H9 (cell line): ENCODE measurements around the gene KLHL15. TPM values are rescaled to one million over a fixed set of nuclear protein-coding genes. Genes with fewer than 3 reads are reported as not detected.

ENCODE experiments used
- DNase-seq: peaks from one replicate; pipeline ENCODE4 v3.0.0-alpha.2; 2017
- H2AFZ ChIP-seq: one replicate; pipeline ENCODE4 v1.6.1; 2013; ENCODE audit warnings: mild to moderate bottlenecking, low read length, control low read depth, moderate library complexity
- H2AK5ac ChIP-seq: 2 replicates; pipeline ENCODE4 v1.6.1; 2013; ENCODE audit warnings: low read length, control low read depth, mixed read lengths; ENCODE audit not compliant: insufficient read length
- H2BK120ac ChIP-seq: one replicate; pipeline ENCODE4 v1.6.1; 2013; ENCODE audit warnings: low read depth, mild to moderate bottlenecking, low read length, control low read depth, inconsistent platforms; ENCODE audit not compliant: poor library complexity, severe bottlenecking
- H2BK12ac ChIP-seq: 2 replicates; pipeline ENCODE4 v1.6.1; 2013; ENCODE audit warnings: low read length, control low read depth, mixed read lengths, low read depth; ENCODE audit not compliant: insufficient read length
- H2BK15ac ChIP-seq: 2 replicates; pipeline ENCODE4 v1.6.1; 2013; ENCODE audit warnings: low read depth, low read length, control low read depth
- H2BK20ac ChIP-seq: one replicate; pipeline ENCODE4 v1.6.1; 2013; ENCODE audit warnings: low read depth, mild to moderate bottlenecking, low read length, control low read depth, inconsistent platforms; ENCODE audit not compliant: poor library complexity, severe bottlenecking
- H2BK5ac ChIP-seq: 2 replicates; pipeline ENCODE4 v1.6.1; 2013; ENCODE audit warnings: low read length, control low read depth, mixed read lengths; ENCODE audit not compliant: insufficient read length
- H3K14ac ChIP-seq: 2 replicates; pipeline ENCODE4 v1.6.1; 2013; ENCODE audit warnings: low read length, control low read depth; ENCODE audit not compliant: insufficient read depth
- H3K18ac ChIP-seq: 2 replicates; pipeline ENCODE4 v1.6.1; 2013; ENCODE audit warnings: low read depth, mild to moderate bottlenecking, mixed read lengths, low read length, control low read depth; ENCODE audit not compliant: insufficient read length
- H3K23ac ChIP-seq: 2 replicates; pipeline ENCODE4 v1.6.1; 2013; ENCODE audit warnings: low read length, control low read depth, mixed read lengths, low read depth; ENCODE audit not compliant: insufficient read length
- H3K23me2 ChIP-seq: 2 replicates; pipeline ENCODE4 v1.6.1; 2013; ENCODE audit warnings: low read depth, mild to moderate bottlenecking, mixed read lengths, low read length, control low read depth; ENCODE audit not compliant: insufficient read length, poor library complexity, severe bottlenecking
- H3K27ac ChIP-seq: 2 replicates; pipeline ENCODE4 v1.5.1; 2013; ENCODE audit warnings: low read length, control low read depth, mixed read lengths, low read depth; ENCODE audit not compliant: insufficient read length
- H3K27me3 ChIP-seq: 2 replicates; pipeline ENCODE4 v1.6.1; 2013; ENCODE audit warnings: low read length, control low read depth, inconsistent platforms; ENCODE audit not compliant: insufficient read depth
- H3K4ac ChIP-seq: 2 replicates; pipeline ENCODE4 v1.6.1; 2013; ENCODE audit warnings: low read depth, mild to moderate bottlenecking, control low read depth, inconsistent platforms, low read length, moderate library complexity
- H3K4me1 ChIP-seq: 2 replicates; pipeline ENCODE4 v1.6.1; 2013; ENCODE audit warnings: low read length, control low read depth, inconsistent platforms; ENCODE audit not compliant: insufficient read depth
- H3K4me2 ChIP-seq: 2 replicates; pipeline ENCODE4 v1.6.1; 2013; ENCODE audit warnings: low read length, control low read depth, mixed read lengths; ENCODE audit not compliant: insufficient read length, insufficient read depth
- H3K56ac ChIP-seq: 2 replicates; pipeline ENCODE4 v1.6.1; 2013; ENCODE audit warnings: low read depth, mild to moderate bottlenecking, mixed read lengths, low read length, control low read depth; ENCODE audit not compliant: insufficient read length
- H3K79me1 ChIP-seq: 2 replicates; pipeline ENCODE4 v1.6.1; 2013; ENCODE audit warnings: low read depth, mild to moderate bottlenecking, moderate library complexity, low read length, control low read depth, inconsistent platforms; ENCODE audit not compliant: insufficient read depth, poor library complexity, severe bottlenecking
- H3K79me2 ChIP-seq: 2 replicates; pipeline ENCODE4 v1.6.1; 2013; ENCODE audit warnings: low read length, control low read depth, inconsistent platforms; ENCODE audit not compliant: insufficient read depth
- H3K9ac ChIP-seq: 2 replicates; pipeline ENCODE4 v1.6.1; 2013; ENCODE audit warnings: low read length, control low read depth, mixed read lengths; ENCODE audit not compliant: insufficient read length; ENCODE audit errors: extremely low read depth
- H3K9me3 ChIP-seq: one replicate; pipeline ENCODE4 v1.6.1; 2013; ENCODE audit warnings: low read depth, low read length, inconsistent platforms; ENCODE audit not compliant: control insufficient read depth
- H3T11ph ChIP-seq: one replicate; pipeline ENCODE4 v1.6.1; 2013; ENCODE audit warnings: mild to moderate bottlenecking, low read length, control low read depth, inconsistent platforms
- H4K20me1 ChIP-seq: one replicate; pipeline ENCODE4 v1.6.1; 2013; ENCODE audit not compliant: control insufficient read depth, insufficient read length, insufficient read depth
- H4K5ac ChIP-seq: 2 replicates; pipeline ENCODE4 v1.6.1; 2013; ENCODE audit warnings: low read depth, mild to moderate bottlenecking, mixed read lengths, low read length, control low read depth; ENCODE audit not compliant: insufficient read length
- H4K8ac ChIP-seq: replicated peaks from 2 replicates; pipeline ENCODE4 v1.6.1; 2013; ENCODE audit warnings: low read length, control low read depth, mixed read lengths, low read depth; ENCODE audit not compliant: insufficient read length
- H4K91ac ChIP-seq: 2 replicates; pipeline ENCODE4 v1.6.1; 2013; ENCODE audit warnings: low read depth, mild to moderate bottlenecking, moderate library complexity, mixed read lengths, low read length, control low read depth; ENCODE audit not compliant: insufficient read length
- H3K27ac Mint-ChIP-seq, 3 experiments: 2 replicates in 2 of 3; 3 replicates in 1 of 3; pipeline ENCODE4 v1.8.0; 2020 to 2021; ENCODE audit warnings: mixed read lengths in 3 of 3, mild to moderate bottlenecking in 1 of 3, moderate library complexity in 1 of 3
- H3K27me3 Mint-ChIP-seq: 2 replicates; pipeline ENCODE4 v1.8.0; 2021; ENCODE audit warnings: low read depth, mild to moderate bottlenecking, moderate library complexity, mixed read lengths
- H3K36me3 Mint-ChIP-seq, 3 experiments: 2 replicates in 2 of 3; 3 replicates in 1 of 3; pipeline ENCODE4 v1.8.0; 2020 to 2021; ENCODE audit warnings: low read depth in 3 of 3, mixed read lengths in 3 of 3; ENCODE audit not compliant: insufficient read depth in 1 of 3
- H3K4me1 Mint-ChIP-seq, 2 experiments: 2 replicates each; pipeline ENCODE4 v1.8.0; 2020; ENCODE audit warnings: mixed read lengths in 2 of 2
- H3K4me3 Mint-ChIP-seq, 2 experiments: 2 replicates in 1 of 2; 3 replicates in 1 of 2; pipeline ENCODE4 v1.8.0; 2020 to 2021; ENCODE audit warnings: mild to moderate bottlenecking in 2 of 2, mixed read lengths in 2 of 2, moderate library complexity in 1 of 2
- H3K9me3 Mint-ChIP-seq, 2 experiments: 2 replicates in 1 of 2; 3 replicates in 1 of 2; pipeline ENCODE4 v1.8.0; 2020; ENCODE audit warnings: mild to moderate bottlenecking in 2 of 2, mixed read lengths in 2 of 2, moderate library complexity in 1 of 2
- CTCF ChIP-seq: fragments of 200-600 bp; sonication (generic); conservative IDR thresholded peaks from 3 replicates; pipeline ENCODE4 v1.8.0; 2021; ENCODE audit warnings: antibody characterized with exemption, mild to moderate bottlenecking
- WGBS: extraction: QIAGEN DNeasy Blood & Tissue Kit; methylation state at CpG from one replicate; pipeline ENCODE4 v1.1.7; 2013; ENCODE audit warnings: missing lambda C conversion rate, low lambda C conversion rate, mixed read lengths; ENCODE audit not compliant: insufficient read length; ENCODE audit errors: extremely low coverage; 5-methylcytosine and 5-hydroxymethylcytosine counted together
- total RNA-seq: library from RNA; stranded (reverse); gene quantifications from 2 replicates; pipeline ENCODE4 v1.2.1, GENCODE V29; 2021

Gene KLHL15
- total RNA-seq, 1 experiment from 2014 or later: 19.0 TPM

GRCh38 chrX:24002792-24003191, 24.2 kb downstream of the KLHL15 start:
- Histone ChIP-seq H2BK120ac (no peak overlapping the region), H2BK12ac (no peak overlapping the region), H3K4me1 (no peaks in the 10 kb centered on the region; the same call in 1 of the 2 replicates), H2AK5ac (no peak overlapping the region), H2AFZ (no peak overlapping the region), H3K4ac (no peak overlapping the region), H2BK15ac (no peak overlapping the region), H2BK5ac (no peak overlapping the region), H2BK20ac (no peak overlapping the region), H3K56ac (no peak overlapping the region), H3T11ph (no peak overlapping the region), H4K91ac (no peak overlapping the region), H3K27me3 (no peaks in the 10 kb centered on the region), H4K20me1 (no peaks in the 10 kb centered on the region), H3K9ac (no peak overlapping the region), H3K79me2 (no peaks in the 10 kb centered on the region), H3K23ac (no peak overlapping the region), H3K79me1 (peaks cover 5% of the 10 kb centered on the region), H4K5ac (no peak overlapping the region), H3K27ac (no peak overlapping the region), H3K14ac (no peak overlapping the region), H4K8ac (no peak overlapping the region), H3K23me2 (no peaks in the 10 kb centered on the region), H3K4me2 (no peak overlapping the region), H3K18ac (no peak overlapping the region), H3K9me3 (no peaks in the 10 kb centered on the region)
- Mint-ChIP-seq H3K4me3 (no peak overlapping the region), H3K27ac (no peak overlapping the region; a peak in 1 of 7 replicates), H3K36me3 (peaks cover 31 to 65% (median 56%) of the 10 kb centered on the region in 3 experiments), H3K4me1 (no peaks in the 10 kb centered on the region), H3K9me3 (no peaks in the 10 kb centered on the region), H3K27me3 (no peaks in the 10 kb centered on the region)
- DNase-seq: no peak
- TF ChIP-seq CTCF: no peak
- WGBS: no CpG with 5 or more reads among the region's 2 CpGs
